ENCODE results near the gene FLOT2. TPM values are rescaled to one million over a fixed set of nuclear protein-coding genes. Genes with fewer than 3 reads are reported as not detected.

The FLOT2 gene
- total and polyA plus RNA-seq, 2 of the 8 experiments (the other 6 are each of a cell fraction or from before 2014, with no cell fraction given): 116 to 189 TPM

GRCh38 chr17:28942925-28943324 is 45.4 kb upstream of the FLOT2 start (continued):
- TF ChIP-seq CTCF (IDR thresholded peaks at IDR 0.05; ENCODE audit: control extremely low read depth in 1 of 3, insufficient read depth in 1 of 3, low read depth in 1 of 3, low read length in 3 of 3): no peak
- TF ChIP-seq CBX5 (IDR thresholded peaks at IDR 0.05; ENCODE audit: low read depth, low read length): no peak
- TF ChIP-seq CREB1 (IDR thresholded peaks at IDR 0.05): no peak

Measured in H1 (cell line).